Measurements from ENCODE around the gene HOXD10.

HOXD10 gene

GRCh38 chr2:176082824-176083751 lies 33.5 kb upstream of the HOXD10 start:
- DNase-seq: no peak

- no peak for DNase-seq
Measured at GRCh38 chr2:176083796-176084261, 32.7 kb upstream of the HOXD10 start, which contains the start of gene EVX2. TSS of gene EVX2 (minus strand) at chr2:176083962. CDS start at chr2:176083776, 186 bp downstream.

GRCh38 chr2:176084611-176085119 lies 31.9 kb upstream of the HOXD10 start:
- no peak for DNase-seq

- DNase-seq: no peak
Measured at GRCh38 chr2:176085120-176085788, 31.3 kb upstream of the HOXD10 start.

- DNase-seq: no peak
Measured at GRCh38 chr2:176085861-176086771, 30.5 kb upstream of the HOXD10 start.

GRCh38 chr2:176087330-176088047 lies 29.1 kb upstream of the HOXD10 start:
- DNase-seq: no peak

GRCh38 chr2:176088048-176088936 lies 28.3 kb upstream of the HOXD10 start:
- no peak for DNase-seq

- DNase-seq: no peak
Measured at GRCh38 chr2:176088937-176089842, 27.4 kb upstream of the HOXD10 start.

GRCh38 chr2:176089843-176090395 lies 26.7 kb upstream of the HOXD10 start:
- no peak for DNase-seq

- no peak for DNase-seq
Measured at GRCh38 chr2:176090862-176091261, 25.7 kb upstream of the HOXD10 start.

GRCh38 chr2:176091329-176092258 lies 25.0 kb upstream of the HOXD10 start:
- no peak for DNase-seq

GRCh38 chr2:176092270-176093144 lies 24.1 kb upstream of the HOXD10 start, which contains the start of gene HOXD13:
TSS of gene HOXD13 (plus strand) at chr2:176092721. CDS start at chr2:176092891, 170 bp downstream.
- DNase-seq: no peak

GRCh38 chr2:176093145-176093897 lies 23.3 kb upstream of the HOXD10 start:
- DNase-seq: no peak

GRCh38 chr2:176093898-176094249 lies 22.7 kb upstream of the HOXD10 start:
- no peak for DNase-seq

GRCh38 chr2:176094349-176094748 lies 22.2 kb upstream of the HOXD10 start:
- no peak for DNase-seq

GRCh38 chr2:176095421-176095820 lies 21.2 kb upstream of the HOXD10 start:
- no peak for DNase-seq

All from CD4-positive, alpha-beta T cell treated with Interferon gamma for 1 hour (primary cell).